ENCODE measurements around the gene GLMP.
"Not testable (repeated sequence)": the region's sequence is repeated elsewhere in the genome, so short reads cannot be mapped to it uniquely, and the experiment has no call there.

Gene GLMP

GRCh38 chr1:156295391-156295947 is at the start of gene GLMP:
TSS of gene GLMP (minus strand) at chr1:156295679. CDS start at chr1:156295645, 34 bp downstream.
- DNase-seq, result peak; percentile 63

GRCh38 chr1:156344409-156344808 is 48.9 kb upstream of the GLMP start:
- no peak for DNase-seq

- no peak for DNase-seq
Measured at GRCh38 chr1:156342166-156342955, 46.9 kb upstream of the GLMP start.

GRCh38 chr1:156338180-156338976 is 42.9 kb upstream of the GLMP start, which contains the start of the genes CCT3 and TSACC:
TSS of gene CCT3 (minus strand) at chr1:156338292. CDS start at chr1:156338184, 108 bp downstream.
TSS of gene TSACC (plus strand) at chr1:156338526. CDS start at chr1:156339758, 1,232 bp downstream.
- DNase-seq, result peak; percentile 100

GRCh38 chr1:156337888-156338179 is 42.4 kb upstream of the GLMP start:
- DNase-seq, result no peak

GRCh38 chr1:156337052-156337887 is 41.8 kb upstream of the GLMP start:
- DNase-seq, result no peak

GRCh38 chr1:156336242-156336641 is 40.8 kb upstream of the GLMP start:
- no peak for DNase-seq

GRCh38 chr1:156323179-156323578 is 27.7 kb upstream of the GLMP start:
- DNase-seq, result not testable (repeated sequence)

GRCh38 chr1:156320560-156320959 is 25.1 kb upstream of the GLMP start:
- no peak for DNase-seq

GRCh38 chr1:156319664-156320063 is 24.2 kb upstream of the GLMP start:
- no peak for DNase-seq

- DNase-seq, result no peak
Measured at GRCh38 chr1:156316909-156317308, 21.4 kb upstream of the GLMP start.

- DNase-seq, result no peak
Measured at GRCh38 chr1:156310962-156311361, 15.5 kb upstream of the GLMP start.

GRCh38 chr1:156308078-156308477 is 12.6 kb upstream of the GLMP start:
- DNase-seq, result no peak

- DNase-seq, result no peak
Measured at GRCh38 chr1:156305215-156305614, 9.7 kb upstream of the GLMP start.

GRCh38 chr1:156303241-156303640 is 7.8 kb upstream of the GLMP start:
- DNase-seq, result no peak

- DNase-seq, result no peak
Measured at GRCh38 chr1:156298852-156299357, 3.4 kb upstream of the GLMP start, which contains the start of gene VHLL. TSS of gene VHLL (minus strand) at chr1:156299307. CDS start at chr1:156299189, 118 bp downstream.

GRCh38 chr1:156293895-156294294 is 1.6 kb downstream of the GLMP start:
- DNase-seq, result no peak

- no peak for DNase-seq
Measured at GRCh38 chr1:156293098-156293434, 2.4 kb downstream of the GLMP start.

- peak; percentile 88 for DNase-seq
Measured at GRCh38 chr1:156291226-156292061, 4.0 kb downstream of the GLMP start.

- DNase-seq, result no peak
Measured at GRCh38 chr1:156289857-156290256, 5.6 kb downstream of the GLMP start.

- DNase-seq, result no peak
Measured at GRCh38 chr1:156286061-156286460, 9.4 kb downstream of the GLMP start.

- no peak for DNase-seq
Measured at GRCh38 chr1:156285437-156285836, 10.0 kb downstream of the GLMP start.

Data from SHP77 treated with DMSO at 0.1 percent for 48 hours (cell line).